Keratinocyte (primary cell): Measurements from ENCODE around the gene GLB1L2.

Experiments used
- EZH2 ChIP-seq: IDR thresholded peaks from one replicate; pipeline ENCODE4 v1.6.1; 2012; ENCODE audit warnings: inconsistent platforms, mild to moderate bottlenecking, low read length, moderate library complexity
- TF ChIP-seq, protein P1 (sequence below), 3 experiments: IDR thresholded peaks in 1 of 3; conservative IDR thresholded peaks in 1 of 3; optimal IDR thresholded peaks in 1 of 3; 2 replicates in 2 of 3; 3 replicates in 1 of 3; pipeline versions ENCODE3 to v1.5.1; 2011; ENCODE audit warnings: low read length in 3 of 3, mild to moderate bottlenecking in 3 of 3, moderate library complexity in 2 of 3, control low read depth in 1 of 3, inconsistent platforms in 1 of 3; ENCODE audit not compliant: insufficient read depth in 2 of 3; ENCODE audit errors: extremely low read depth in 1 of 3

DNA sequence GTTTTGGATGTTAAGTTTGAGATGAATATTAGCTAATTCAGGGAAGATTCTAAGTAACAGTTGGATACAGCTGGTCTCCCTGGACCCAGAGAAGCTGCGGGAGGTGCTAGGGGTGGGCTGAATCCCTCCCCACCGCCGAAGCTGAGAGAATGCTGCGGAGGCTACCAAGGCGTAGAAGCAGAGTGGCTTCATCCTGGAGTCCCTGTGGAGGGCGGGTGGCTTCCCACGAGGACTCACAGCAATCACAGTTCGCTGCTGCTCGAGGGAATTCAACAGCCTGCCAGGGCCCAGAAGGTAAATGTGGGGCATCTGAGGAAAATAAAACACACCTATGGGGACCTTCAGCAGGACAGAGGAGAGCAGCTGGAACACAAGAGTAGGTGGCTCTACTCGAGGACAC, 91.3 kb downstream of the GLB1L2 start:
- TF ChIP-seq, protein P1, sequence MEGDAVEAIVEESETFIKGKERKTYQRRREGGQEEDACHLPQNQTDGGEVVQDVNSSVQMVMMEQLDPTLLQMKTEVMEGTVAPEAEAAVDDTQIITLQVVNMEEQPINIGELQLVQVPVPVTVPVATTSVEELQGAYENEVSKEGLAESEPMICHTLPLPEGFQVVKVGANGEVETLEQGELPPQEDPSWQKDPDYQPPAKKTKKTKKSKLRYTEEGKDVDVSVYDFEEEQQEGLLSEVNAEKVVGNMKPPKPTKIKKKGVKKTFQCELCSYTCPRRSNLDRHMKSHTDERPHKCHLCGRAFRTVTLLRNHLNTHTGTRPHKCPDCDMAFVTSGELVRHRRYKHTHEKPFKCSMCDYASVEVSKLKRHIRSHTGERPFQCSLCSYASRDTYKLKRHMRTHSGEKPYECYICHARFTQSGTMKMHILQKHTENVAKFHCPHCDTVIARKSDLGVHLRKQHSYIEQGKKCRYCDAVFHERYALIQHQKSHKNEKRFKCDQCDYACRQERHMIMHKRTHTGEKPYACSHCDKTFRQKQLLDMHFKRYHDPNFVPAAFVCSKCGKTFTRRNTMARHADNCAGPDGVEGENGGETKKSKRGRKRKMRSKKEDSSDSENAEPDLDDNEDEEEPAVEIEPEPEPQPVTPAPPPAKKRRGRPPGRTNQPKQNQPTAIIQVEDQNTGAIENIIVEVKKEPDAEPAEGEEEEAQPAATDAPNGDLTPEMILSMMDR (optimal IDR thresholded peaks at IDR 0.05 in 1 of 3, IDR thresholded peaks at IDR 0.05 in 1 of 3, conservative IDR thresholded peaks at IDR 0.05 in 1 of 3; ENCODE audit: extremely low read depth in 1 of 3, insufficient read depth in 2 of 3, low read length in 3 of 3) = no peak
- TF ChIP-seq EZH2 = no peak
